ENCODE results near the gene LYG2.
"Not testable (repeated sequence)": the region's sequence is repeated elsewhere in the genome, so short reads cannot be mapped to it uniquely, and the experiment has no call there.

LYG2 gene

DNA sequence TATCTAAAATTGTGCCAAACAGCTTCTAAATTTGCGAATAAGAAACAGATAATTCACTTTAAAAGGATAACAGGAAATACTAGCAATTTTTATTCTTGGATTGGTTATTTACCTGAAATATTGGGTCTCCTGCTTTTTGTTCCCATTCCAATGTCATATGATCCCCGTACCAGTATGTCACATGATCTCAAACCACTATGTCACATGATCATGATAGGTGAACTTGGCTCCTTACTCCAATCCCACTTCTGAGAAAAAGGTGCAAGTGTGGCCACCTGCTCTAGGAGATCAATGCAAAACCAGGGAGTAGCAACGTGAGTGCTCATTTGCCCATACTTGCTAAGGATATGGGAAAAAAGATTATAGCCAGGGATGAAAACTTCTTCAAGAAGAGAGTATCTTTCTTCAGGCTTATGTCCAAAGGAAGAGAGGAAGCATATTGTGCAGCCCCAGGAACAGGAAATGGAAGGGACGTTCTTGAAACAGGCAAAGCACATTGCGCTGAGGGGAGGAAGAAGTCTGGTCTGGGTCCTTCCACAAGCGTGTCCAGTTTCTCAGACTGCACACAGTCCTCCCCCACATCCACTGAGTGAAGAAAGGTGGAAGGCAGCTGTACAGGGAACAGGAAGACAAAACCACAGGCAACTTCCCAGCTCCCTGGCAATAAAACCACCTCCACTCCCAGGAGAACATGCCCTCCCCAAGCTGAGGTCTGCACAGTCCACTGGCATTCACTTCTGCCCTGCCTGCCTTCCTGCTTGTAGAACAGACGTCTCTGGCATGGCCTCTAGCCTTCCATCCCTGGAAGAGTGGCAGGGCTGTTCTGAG lies at the start of gene LYG2:
Gene LYG2 (minus strand): TSS at position 176 of the 828 bp plus-strand sequence. CDS start 1,406 bp downstream, outside the sequence.
- Mint-ChIP-seq H3K4me3 (no peak within 1 kb of the TSS), H3K27me3 (no peaks in the 10 kb centered on the region), H3K36me3 (peaks cover 8% of the 10 kb centered on the region)

DNA sequence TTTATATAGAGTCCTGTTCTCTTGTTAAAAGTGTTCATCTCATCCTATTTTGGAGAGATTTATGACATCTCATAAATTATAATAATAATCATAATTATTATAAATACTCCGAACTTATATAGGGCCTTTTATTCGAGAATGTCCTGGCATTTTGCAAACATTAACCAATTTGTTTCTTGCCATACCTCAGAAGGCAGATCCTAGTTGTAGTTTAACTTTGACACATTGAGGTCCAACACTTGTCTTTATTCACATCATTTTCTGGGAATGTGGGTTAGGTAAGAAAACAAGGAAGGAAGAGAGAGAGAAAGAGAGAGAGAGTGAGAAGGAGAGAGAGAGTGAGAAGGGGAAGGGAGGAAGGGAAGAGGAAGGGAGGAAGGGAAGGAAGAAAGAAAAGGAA lies 45.6 kb upstream of the LYG2 start, which contains the start of gene LYG1:
Gene LYG1 (minus strand): TSS at position 101 of the 400 bp plus-strand sequence. CDS start 5,527 bp downstream, outside the sequence.
- not testable (repeated sequence) for H3K27me3 Mint-ChIP-seq; H3K27ac Mint-ChIP-seq; H3K4me1 Mint-ChIP-seq (ENCODE audit: low read depth); H3K4me3 Mint-ChIP-seq; H3K9me3 Mint-ChIP-seq (ENCODE audit: low read depth)
- H3K36me3 Mint-ChIP-seq = peaks cover 20% of the 10 kb centered on the region

More for the DNA sequence above, at the start of gene LYG2:
- no peaks in the 10 kb centered on the region for H3K4me1 Mint-ChIP-seq (ENCODE audit: low read depth)
- no peak within 1 kb of the TSS for H3K27ac Mint-ChIP-seq
- H3K9me3 Mint-ChIP-seq (ENCODE audit: low read depth) = peaks cover 6% of the 10 kb centered on the region

DNA sequence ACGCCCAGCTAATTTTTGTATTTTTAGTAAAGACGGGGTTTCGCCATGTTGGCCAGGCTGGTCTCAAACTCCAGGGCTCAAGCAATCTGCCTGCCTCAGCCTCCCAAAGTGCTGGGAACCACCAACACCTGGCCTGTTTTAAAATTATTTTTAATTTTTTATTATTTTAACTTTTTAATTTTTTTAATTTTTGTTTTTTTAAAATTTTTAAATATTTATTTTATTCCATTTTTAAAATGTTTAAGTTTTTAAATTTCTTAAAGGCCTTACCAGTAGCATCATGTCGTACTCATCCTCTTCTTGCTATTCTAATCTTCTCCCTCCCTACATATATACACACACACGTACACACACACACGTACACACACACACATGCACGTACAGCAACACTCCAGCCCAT lies 44.1 kb upstream of the LYG2 start:
- H3K9me3 Mint-ChIP-seq (ENCODE audit: low read depth) = peaks cover 5% of the 10 kb centered on the region
- H3K27ac Mint-ChIP-seq = no peak overlapping the region
- H3K4me3 Mint-ChIP-seq = no peak overlapping the region
- peaks cover 24% of the 10 kb centered on the region for H3K36me3 Mint-ChIP-seq
- no peaks in the 10 kb centered on the region for H3K27me3 Mint-ChIP-seq
- no peaks in the 10 kb centered on the region for H3K4me1 Mint-ChIP-seq (ENCODE audit: low read depth)

GRCh38 chr2:99297994-99298393 lies 42.5 kb upstream of the LYG2 start:
- Mint-ChIP-seq H3K4me1 (ENCODE audit: low read depth) (no peaks in the 10 kb centered on the region), H3K4me3 (no peak overlapping the region), H3K36me3 (peaks cover 20% of the 10 kb centered on the region), H3K9me3 (ENCODE audit: low read depth) (peaks cover 5% of the 10 kb centered on the region), H3K27me3 (no peaks in the 10 kb centered on the region), H3K27ac (no peak overlapping the region)

DNA sequence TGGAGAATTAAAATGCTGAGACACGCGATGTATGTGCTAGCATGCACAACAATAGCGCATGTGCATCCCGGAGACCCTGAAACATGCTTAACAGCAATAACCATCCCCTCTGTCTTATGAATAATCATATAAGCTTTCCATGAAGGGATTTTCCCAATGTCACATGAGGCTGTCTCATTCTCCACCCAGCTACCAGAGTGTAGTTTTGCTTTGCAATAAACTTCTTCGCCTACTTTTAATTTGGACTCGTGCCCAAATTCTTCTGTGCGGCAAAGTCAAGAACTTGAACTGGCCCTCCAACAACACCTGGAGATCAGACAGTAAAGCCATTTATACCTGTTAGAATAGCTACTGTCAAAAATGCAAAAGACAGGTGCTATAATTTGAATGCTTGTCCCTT lies 30.1 kb upstream of the LYG2 start:
- no peaks in the 10 kb centered on the region for H3K4me1 Mint-ChIP-seq (ENCODE audit: low read depth)
- H3K4me3 Mint-ChIP-seq = no peak overlapping the region
- H3K27me3 Mint-ChIP-seq = no peaks in the 10 kb centered on the region
- H3K9me3 Mint-ChIP-seq (ENCODE audit: low read depth) = peaks cover 2% of the 10 kb centered on the region
- peaks cover 22% of the 10 kb centered on the region for H3K36me3 Mint-ChIP-seq
- H3K27ac Mint-ChIP-seq = no peak overlapping the region

DNA sequence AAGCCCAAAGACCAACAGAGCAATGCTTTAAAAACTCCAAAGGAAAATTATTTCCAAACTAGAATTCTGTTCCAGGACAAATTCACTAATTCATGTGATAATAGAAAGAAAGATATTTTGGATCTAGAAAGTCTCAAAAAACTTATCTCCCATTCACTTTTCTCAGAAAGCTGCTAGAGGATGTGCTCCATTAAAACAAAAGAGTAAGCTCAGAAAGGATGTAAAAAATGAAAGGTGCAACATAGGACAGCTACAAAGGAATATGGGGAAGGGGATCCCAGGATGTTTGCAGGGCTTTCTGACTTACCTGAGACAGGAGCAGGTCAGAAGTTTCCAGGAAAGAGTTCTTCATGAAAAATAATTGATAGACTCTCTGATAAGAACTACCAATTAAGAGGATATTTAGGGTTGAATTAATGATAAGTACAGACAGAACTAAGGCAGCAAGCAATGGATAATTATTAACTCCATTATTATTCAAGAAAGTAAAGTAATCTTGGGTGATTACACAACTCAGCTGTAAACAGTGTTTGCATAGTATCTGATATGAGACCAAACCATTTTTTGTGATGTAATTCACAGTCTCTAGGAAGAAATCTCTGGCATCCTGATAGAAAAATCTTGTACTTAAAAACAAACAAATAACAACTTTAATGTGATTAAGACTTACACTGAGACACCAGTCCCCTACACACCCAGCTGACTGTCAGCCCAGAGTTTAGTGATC lies 24.7 kb upstream of the LYG2 start:
- peaks cover 12% of the 10 kb centered on the region for H3K9me3 Mint-ChIP-seq (ENCODE audit: low read depth)
- H3K4me3 Mint-ChIP-seq = no peak overlapping the region
- no peaks in the 10 kb centered on the region for H3K27me3 Mint-ChIP-seq
- peaks cover 36% of the 10 kb centered on the region for H3K36me3 Mint-ChIP-seq
- no peak overlapping the region for H3K27ac Mint-ChIP-seq
- no peaks in the 10 kb centered on the region for H3K4me1 Mint-ChIP-seq (ENCODE audit: low read depth)

DNA sequence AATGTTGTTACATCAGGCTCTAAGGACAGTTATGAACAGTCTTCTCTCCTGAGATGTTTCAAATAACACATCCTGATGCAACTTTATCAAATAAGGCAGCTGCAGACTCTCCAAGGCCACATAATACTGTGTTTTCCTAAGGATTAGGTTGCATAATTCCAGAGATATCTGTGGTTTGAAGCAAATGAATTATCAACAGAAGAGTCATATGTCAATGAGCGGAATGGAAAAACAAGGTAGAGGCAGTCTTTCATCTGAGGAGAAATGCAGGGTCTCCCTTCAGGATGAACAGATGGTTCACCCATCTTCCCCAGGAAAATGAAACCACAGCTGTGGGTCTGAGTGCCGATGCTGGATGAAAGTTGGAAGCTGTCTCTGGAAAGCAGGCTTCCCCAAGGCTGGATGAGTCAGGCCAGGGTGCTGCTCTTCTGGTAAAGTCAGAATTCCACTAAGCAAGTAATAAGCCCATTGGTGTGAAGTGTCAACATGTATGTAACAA lies 23.4 kb upstream of the LYG2 start:
- Mint-ChIP-seq H3K9me3 (ENCODE audit: low read depth) (peaks cover 12% of the 10 kb centered on the region), H3K4me1 (ENCODE audit: low read depth) (no peaks in the 10 kb centered on the region), H3K36me3 (peaks cover 34% of the 10 kb centered on the region), H3K27ac (no peak overlapping the region), H3K27me3 (no peaks in the 10 kb centered on the region), H3K4me3 (no peak overlapping the region)

GRCh38 chr2:99278195-99278765 lies 22.8 kb upstream of the LYG2 start:
- H3K4me3 Mint-ChIP-seq; H3K4me1 Mint-ChIP-seq (ENCODE audit: low read depth); H3K27ac Mint-ChIP-seq; H3K27me3 Mint-ChIP-seq: not testable (repeated sequence)
- Mint-ChIP-seq H3K36me3 (peaks cover 32% of the 10 kb centered on the region), H3K9me3 (ENCODE audit: low read depth) (peaks cover 12% of the 10 kb centered on the region)

DNA sequence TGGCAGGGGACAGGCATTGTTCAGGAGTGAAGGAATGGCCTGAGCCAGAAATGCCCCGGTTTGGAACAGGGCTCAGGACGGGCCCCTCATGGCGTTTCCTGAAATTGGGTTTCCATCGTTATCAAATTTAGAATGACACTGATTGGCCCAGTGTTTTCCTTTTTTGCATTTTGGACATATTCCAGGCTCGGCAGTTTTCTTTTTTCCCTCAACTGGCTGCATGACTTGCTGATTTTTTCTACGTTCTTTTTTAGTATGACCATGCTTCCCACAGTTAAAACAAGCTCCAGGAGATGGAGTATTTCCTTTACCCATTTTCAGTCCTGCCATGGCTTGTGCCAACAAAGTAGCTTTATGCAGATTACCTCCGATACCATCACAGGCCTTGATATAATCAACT lies 20.4 kb upstream of the LYG2 start:
- H3K27ac Mint-ChIP-seq = no peak overlapping the region
- no peak overlapping the region for H3K4me3 Mint-ChIP-seq
- H3K9me3 Mint-ChIP-seq (ENCODE audit: low read depth) = peaks cover 18% of the 10 kb centered on the region
- H3K36me3 Mint-ChIP-seq = peaks cover 34% of the 10 kb centered on the region
- H3K4me1 Mint-ChIP-seq (ENCODE audit: low read depth) = no peaks in the 10 kb centered on the region
- H3K27me3 Mint-ChIP-seq = no peaks in the 10 kb centered on the region

- H3K4me3 Mint-ChIP-seq = no peak overlapping the region
- H3K9me3 Mint-ChIP-seq (ENCODE audit: low read depth) = peaks cover 6% of the 10 kb centered on the region
- peaks cover 13% of the 10 kb centered on the region for H3K36me3 Mint-ChIP-seq
- H3K4me1 Mint-ChIP-seq (ENCODE audit: low read depth) = no peaks in the 10 kb centered on the region
- no peak overlapping the region for H3K27ac Mint-ChIP-seq
- no peaks in the 10 kb centered on the region for H3K27me3 Mint-ChIP-seq
Observed at GRCh38 chr2:99261242-99261641, 5.8 kb upstream of the LYG2 start.

DNA sequence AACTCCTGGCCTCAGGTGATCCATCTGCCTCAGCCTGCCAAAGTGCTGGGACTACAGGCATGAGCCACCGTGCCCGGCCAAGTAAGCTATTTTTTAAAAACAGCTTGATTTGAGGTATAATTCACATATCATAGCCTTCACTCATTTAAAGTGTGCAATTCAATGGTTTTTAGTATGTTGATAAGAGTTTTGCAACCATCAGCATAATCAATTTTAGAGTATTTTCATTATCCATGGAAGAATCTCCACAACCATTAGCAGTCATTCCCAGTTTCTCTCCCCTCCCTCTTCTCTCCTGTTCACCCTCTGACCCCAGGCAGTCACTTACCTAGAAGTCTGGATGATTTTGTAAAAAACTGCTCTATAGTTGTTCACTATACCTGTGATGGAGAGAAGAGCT lies 4.7 kb upstream of the LYG2 start:
- H3K9me3 Mint-ChIP-seq (ENCODE audit: low read depth) = peaks cover 6% of the 10 kb centered on the region
- no peak overlapping the region for H3K27ac Mint-ChIP-seq
- H3K36me3 Mint-ChIP-seq = peaks cover 9% of the 10 kb centered on the region
- H3K4me3 Mint-ChIP-seq = no peak overlapping the region
- no peaks in the 10 kb centered on the region for H3K4me1 Mint-ChIP-seq (ENCODE audit: low read depth)
- no peaks in the 10 kb centered on the region for H3K27me3 Mint-ChIP-seq

- no peaks in the 10 kb centered on the region for H3K27me3 Mint-ChIP-seq
- H3K9me3 Mint-ChIP-seq (ENCODE audit: low read depth) = peaks cover 6% of the 10 kb centered on the region
- no peak overlapping the region for H3K4me3 Mint-ChIP-seq
- H3K27ac Mint-ChIP-seq = no peak overlapping the region
- H3K4me1 Mint-ChIP-seq (ENCODE audit: low read depth) = no peaks in the 10 kb centered on the region
- peaks cover 9% of the 10 kb centered on the region for H3K36me3 Mint-ChIP-seq
Observed at GRCh38 chr2:99259465-99259864, 4.0 kb upstream of the LYG2 start.

DNA sequence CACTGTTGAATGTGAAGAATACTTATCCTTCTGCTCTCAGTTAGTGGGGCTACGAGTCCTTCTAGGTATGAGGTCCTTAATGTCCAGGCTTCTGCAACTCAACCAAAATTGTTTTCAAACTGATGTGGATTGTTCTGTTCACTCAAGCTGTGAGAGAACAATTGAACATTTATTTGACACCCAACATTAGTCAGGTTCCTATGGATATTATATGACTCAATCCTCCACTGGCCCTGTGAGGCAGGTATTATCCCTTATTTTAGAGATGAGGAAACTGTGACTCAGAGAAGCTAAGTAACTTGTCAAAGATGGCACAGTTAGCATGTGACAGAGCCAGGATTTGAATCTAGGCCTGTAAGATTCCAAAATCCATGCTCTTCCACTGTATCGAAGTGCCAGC lies 1.2 kb upstream of the LYG2 start:
- Mint-ChIP-seq H3K4me3 (no peak overlapping the region), H3K4me1 (ENCODE audit: low read depth) (no peaks in the 10 kb centered on the region), H3K27me3 (no peaks in the 10 kb centered on the region), H3K27ac (no peak overlapping the region), H3K9me3 (ENCODE audit: low read depth) (peaks cover 6% of the 10 kb centered on the region), H3K36me3 (peaks cover 6% of the 10 kb centered on the region)

DNA sequence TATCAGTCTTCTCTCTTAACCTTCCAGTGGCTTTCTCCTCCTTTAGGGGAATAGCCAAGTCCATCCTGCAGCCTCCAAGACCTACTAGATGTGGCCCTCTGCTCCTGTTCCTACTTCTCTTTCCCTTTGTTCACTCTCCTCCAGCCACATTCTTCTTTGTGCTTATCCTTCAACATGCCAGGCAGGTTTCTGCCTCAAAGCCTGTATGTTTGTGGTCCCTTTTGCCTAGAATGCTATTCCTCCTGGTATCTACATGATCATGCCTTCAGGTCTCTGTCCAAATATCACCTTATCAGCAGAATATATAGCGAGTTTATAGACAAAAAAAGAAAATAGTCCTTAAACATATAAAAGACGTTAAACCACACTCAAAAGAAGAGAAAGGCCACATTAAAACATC lies 5.5 kb downstream of the LYG2 start:
- Mint-ChIP-seq H3K27ac (no peak overlapping the region), H3K9me3 (ENCODE audit: low read depth) (no peaks in the 10 kb centered on the region), H3K4me1 (ENCODE audit: low read depth) (no peaks in the 10 kb centered on the region), H3K27me3 (no peaks in the 10 kb centered on the region), H3K4me3 (no peak overlapping the region), H3K36me3 (peaks cover 13% of the 10 kb centered on the region)

- peaks cover 13% of the 10 kb centered on the region for H3K36me3 Mint-ChIP-seq
- H3K4me3 Mint-ChIP-seq = no peak overlapping the region
- no peaks in the 10 kb centered on the region for H3K4me1 Mint-ChIP-seq (ENCODE audit: low read depth)
- no peak overlapping the region for H3K27ac Mint-ChIP-seq
- H3K9me3 Mint-ChIP-seq (ENCODE audit: low read depth) = no peaks in the 10 kb centered on the region
- H3K27me3 Mint-ChIP-seq = no peaks in the 10 kb centered on the region
Observed at GRCh38 chr2:99242151-99242550, 13.3 kb downstream of the LYG2 start.
